SH-SY5Y (cell line): ENCODE measurements around the gene ATP5F1B.

Source experiments
- GATA2 ChIP-seq: IDR thresholded peaks from 2 replicates; pipeline ENCODE4 v1.6.1; 2011; ENCODE audit warnings: mild to moderate bottlenecking, low read depth, low read length
- GATA3 ChIP-seq: IDR thresholded peaks from 2 replicates; pipeline ENCODE4 v1.6.1; 2011; ENCODE audit warnings: low read depth, mild to moderate bottlenecking, low read length, moderate library complexity

GRCh38 chr12:56682323-56682722, 36.5 kb upstream of the ATP5F1B start:
- TF ChIP-seq GATA3, result no peak
- TF ChIP-seq GATA2, result no peak
